Ovary (tissue), 3 donors: ENCODE results near the gene CCDC106.

Experiments
- EP300 ChIP-seq: sonication (generic); formaldehyde crosslinking; IDR thresholded peaks from one replicate; pipeline ENCODE4 v1.6.1; 2017; ENCODE audit warnings: antibody characterized with exemption
- TF ChIP-seq, protein P1 (sequence below), 3 donors: fragments of 450-650 bp in 2 of 3; fragments of 200-600 bp in 1 of 3; IDR thresholded peaks; one replicate each; pipeline versions ENCODE4 v1.5.1 to v1.8.0; 2016 to 2022; ENCODE audit warnings: antibody characterized with exemption in 3 of 3, mild to moderate bottlenecking in 1 of 3
- donor health status: DM: no; HTN: no; CAD: no.

DNA sequence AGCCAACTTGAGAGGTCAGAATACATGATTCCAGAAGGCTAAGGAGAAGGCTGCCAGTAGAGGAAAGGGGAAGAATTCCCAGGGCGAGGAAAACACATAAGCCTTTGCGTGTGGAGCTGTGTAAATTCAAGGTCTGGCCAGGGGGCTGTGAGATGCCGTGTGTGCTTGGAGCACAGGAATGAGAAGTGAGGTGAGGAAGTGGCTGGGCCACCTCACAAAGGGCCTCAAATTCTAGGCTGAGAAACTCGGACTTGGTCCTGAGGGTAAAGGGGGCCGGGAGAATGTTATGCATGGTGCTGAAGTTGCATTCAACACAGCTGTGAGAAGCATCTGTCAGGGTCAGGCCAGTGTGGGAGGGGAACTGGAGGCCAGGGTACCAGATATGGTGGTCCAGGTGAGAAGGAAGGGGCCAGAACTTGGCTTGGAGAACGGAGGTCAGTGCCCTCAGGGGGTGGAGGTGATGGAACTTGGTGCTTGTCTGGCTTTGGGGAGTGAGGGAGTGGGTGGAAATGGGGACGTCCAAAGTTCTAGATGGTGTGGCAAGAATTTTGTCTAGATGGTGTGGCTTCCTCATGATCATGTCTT is 12.1 kb upstream of the CCDC106 start:
- TF ChIP-seq EP300: no peak
- TF ChIP-seq, protein P1, sequence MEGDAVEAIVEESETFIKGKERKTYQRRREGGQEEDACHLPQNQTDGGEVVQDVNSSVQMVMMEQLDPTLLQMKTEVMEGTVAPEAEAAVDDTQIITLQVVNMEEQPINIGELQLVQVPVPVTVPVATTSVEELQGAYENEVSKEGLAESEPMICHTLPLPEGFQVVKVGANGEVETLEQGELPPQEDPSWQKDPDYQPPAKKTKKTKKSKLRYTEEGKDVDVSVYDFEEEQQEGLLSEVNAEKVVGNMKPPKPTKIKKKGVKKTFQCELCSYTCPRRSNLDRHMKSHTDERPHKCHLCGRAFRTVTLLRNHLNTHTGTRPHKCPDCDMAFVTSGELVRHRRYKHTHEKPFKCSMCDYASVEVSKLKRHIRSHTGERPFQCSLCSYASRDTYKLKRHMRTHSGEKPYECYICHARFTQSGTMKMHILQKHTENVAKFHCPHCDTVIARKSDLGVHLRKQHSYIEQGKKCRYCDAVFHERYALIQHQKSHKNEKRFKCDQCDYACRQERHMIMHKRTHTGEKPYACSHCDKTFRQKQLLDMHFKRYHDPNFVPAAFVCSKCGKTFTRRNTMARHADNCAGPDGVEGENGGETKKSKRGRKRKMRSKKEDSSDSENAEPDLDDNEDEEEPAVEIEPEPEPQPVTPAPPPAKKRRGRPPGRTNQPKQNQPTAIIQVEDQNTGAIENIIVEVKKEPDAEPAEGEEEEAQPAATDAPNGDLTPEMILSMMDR (IDR thresholded peaks at IDR 0.05): no peak
